K562 treated with DMSO at 1 percent for 48 hours (cell line): ENCODE data around the gene BEND6. TPM values are rescaled to one million over a fixed set of nuclear protein-coding genes. Genes with fewer than 3 reads are reported as not detected.

Source experiments
- total RNA-seq: library from RNA; unstranded; fragments of 300-600 nt; gene quantifications from 2 replicates; pipeline ENCODE4 v1.2.3, GENCODE V29; 2022; ENCODE audit warnings: low replicate concordance; ENCODE audit errors: extremely low read depth

Gene BEND6
- not detected in 2 replicates for total RNA-seq

GRCh38 chr6:56954403-56955170 lies at the start of gene BEND6:
BEND6 (plus strand) TSS chr6:56955107; CDS start chr6:56981811, 26,704 bp downstream.

GRCh38 chr6:57046332-57047256 lies 91.7 kb downstream of the BEND6 start, which contains the start of gene KIAA1586:
KIAA1586 (plus strand) TSS chr6:57046693; CDS start chr6:57046756, 63 bp downstream.

Other genes with a start within 250 kb of the BEND6 start
- not detected in 2 replicates for gene KIAA1586, start 91.6 kb downstream of the BEND6 start, total RNA-seq
- not detected in 2 replicates for gene ZNF451, start 135.1 kb downstream of the BEND6 start, total RNA-seq
- gene BAG2, start 217.2 kb downstream of the BEND6 start, total RNA-seq, result not detected in 2 replicates